A549 (cell line): ENCODE results near the gene ERI2. TPM values are rescaled to one million over a fixed set of nuclear protein-coding genes. Genes with fewer than 3 reads are reported as not detected.

ENCODE experiments used
- ATAC-seq, 2 experiments: fragments of 200-7000 bp in 1 of 2; fragments of >200 bp in 1 of 2; cut with Nextera tagmentation in 1 of 2; cut with Tn5 transposase in 1 of 2; 3 replicates each; pipeline versions ENCODE4 v1.8.0 to v1.9.1; 2018 to 2020; ENCODE audit warnings: mild to moderate bottlenecking in 1 of 2, moderate library complexity in 1 of 2
- CTCF ChIA-PET: fragments of 300-600 bp; sonication (Branson Sonifier 250); formaldehyde crosslinking; extraction: SDS; loops from one replicate; lab custom pipeline; 2021; ENCODE audit warnings: antibody characterized with exemption, inconsistent platforms; lab: Yijun Ruan, JAX
- POLR2A ChIA-PET: fragments of 350-600 bp; formaldehyde crosslinking; extraction: SDS; loops from one replicate; lab custom pipeline; 2021; ENCODE audit warnings: antibody characterized with exemption, inconsistent platforms; lab: Yijun Ruan, JAX
- DNase-seq, 2 experiments: peaks; one replicate each; pipeline versions ENCODE4 v3.0.0 to v3.0.0-alpha.2; 2011 to 2016; ENCODE audit warnings: low read depth in 1 of 2, low spot score in 1 of 2
- FAIRE-seq: peaks from 2 replicates; lab custom pipeline; 2011; peaks lifted over from hg19 to GRCh38; lab: Jason Lieb, UNC
- H3K27ac ChIP-seq, 2 experiments: fragments of >200 bp; sonication (Bioruptor Twin); formaldehyde crosslinking; 3 replicates each; pipeline ENCODE4 v1.5.1; 2016 to 2017
- H3K4me1 ChIP-seq: fragments of >200 bp; sonication (Bioruptor Twin); formaldehyde crosslinking; 3 replicates; pipeline ENCODE4 v1.6.1; 2016
- H3K4me2 ChIP-seq: fragments of >200 bp; sonication (Bioruptor Twin); formaldehyde crosslinking; 3 replicates; pipeline ENCODE4 v1.6.1; 2016
- H3K4me3 ChIP-seq: fragments of >200 bp; sonication (Bioruptor Twin); formaldehyde crosslinking; 3 replicates; pipeline ENCODE4 v1.5.1; 2016
- H3K9me3 ChIP-seq: fragments of >200 bp; sonication (Bioruptor Twin); formaldehyde crosslinking; 3 replicates; pipeline ENCODE4 v1.6.1; 2016
- BHLHE40 ChIP-seq: IDR thresholded peaks from 2 replicates; pipeline ENCODE4 v1.6.1; 2012; ENCODE audit warnings: low read depth, low read length, inconsistent platforms
- CBX8 ChIP-seq: fragments of 200-600 bp; sonication (generic); IDR thresholded peaks from 2 replicates; pipeline ENCODE4 v1.6.1; 2016
- CEBPB ChIP-seq, 2 experiments: fragments of >200 bp in 1 of 2; sonication (Bioruptor Twin) in 1 of 2; formaldehyde crosslinking in 1 of 2; IDR thresholded peaks; 2 replicates each; pipeline ENCODE4 v1.6.1; 2012 to 2016
- CHD4 ChIP-seq: fragments of 200-600 bp; sonication (generic); IDR thresholded peaks from 2 replicates; pipeline ENCODE4 v1.6.1; 2016; ENCODE audit warnings: antibody characterized with exemption, mild to moderate bottlenecking, borderline replicate concordance
- EHF ChIP-seq: fragments of 250-450 bp; sonication (Bioruptor Pico); IDR thresholded peaks from 2 replicates; pipeline ENCODE4 v1.5.0; 2020; ENCODE audit warnings: mild to moderate bottlenecking
- EHMT2 ChIP-seq: fragments of 200-600 bp; sonication (generic); IDR thresholded peaks from 2 replicates; pipeline ENCODE4 v1.6.1; 2016; ENCODE audit warnings: antibody characterized with exemption, low read depth, mild to moderate bottlenecking, moderate library complexity
- EP300 ChIP-seq, 2 experiments: fragments of >200 bp; sonication (Bioruptor Twin); formaldehyde crosslinking; IDR thresholded peaks; 2 replicates in 1 of 2; 3 replicates in 1 of 2; pipeline ENCODE4 v1.6.1; 2016 to 2017
- ESRRA ChIP-seq: fragments of 150-350 bp; IDR thresholded peaks from 2 replicates; pipeline ENCODE4 v1.6.1; 2014; ENCODE audit warnings: mild to moderate bottlenecking, low read length, borderline replicate concordance
- FOXS1 ChIP-seq: fragments of 250-450 bp; sonication (Bioruptor Pico); IDR thresholded peaks from 2 replicates; pipeline ENCODE4 v1.5.0; 2020; ENCODE audit warnings: mild to moderate bottlenecking, moderate library complexity
- HDAC2 ChIP-seq: fragments of 200-600 bp; sonication (generic); IDR thresholded peaks from 2 replicates; pipeline ENCODE4 v1.6.1; 2016
- HEYL ChIP-seq: fragments of 250-450 bp; sonication (Bioruptor Pico); IDR thresholded peaks from 2 replicates; pipeline ENCODE4 v1.8.0; 2021; ENCODE audit warnings: mild to moderate bottlenecking, moderate library complexity
- HOXA7 ChIP-seq: fragments of 250-450 bp; sonication (Bioruptor Pico); IDR thresholded peaks from 2 replicates; pipeline ENCODE4 v1.5.0; 2020; ENCODE audit warnings: mild to moderate bottlenecking, moderate library complexity
- HOXB13 ChIP-seq: fragments of 250-450 bp; sonication (Bioruptor Pico); IDR thresholded peaks from 2 replicates; pipeline ENCODE4 v1.5.0; 2020; ENCODE audit warnings: low read depth, mild to moderate bottlenecking, moderate library complexity
- KDM5A ChIP-seq: fragments of 200-600 bp; sonication (generic); IDR thresholded peaks from 2 replicates; pipeline ENCODE4 v1.6.1; 2016; ENCODE audit warnings: antibody characterized with exemption, mild to moderate bottlenecking
- MAZ ChIP-seq: fragments of 150-350 bp; IDR thresholded peaks from 2 replicates; pipeline ENCODE4 v1.6.1; 2014; ENCODE audit warnings: antibody characterized with exemption, low read depth, low read length, borderline replicate concordance
- NR3C1 ChIP-seq: fragments of >200 bp; sonication (Bioruptor Twin); formaldehyde crosslinking; IDR thresholded peaks from 3 replicates; pipeline ENCODE4 v1.6.1; 2017
- POLR2AphosphoS2 ChIP-seq: conservative IDR thresholded peaks from 2 replicates; pipeline ENCODE4 v1.6.1; 2012; ENCODE audit warnings: low read length, improper control_type of control experiment, inconsistent platforms
- RCOR1 ChIP-seq: fragments of 150-350 bp; IDR thresholded peaks from 2 replicates; pipeline ENCODE4 v1.6.1; 2014; ENCODE audit warnings: antibody characterized with exemption, low read length, low read depth
- RFX5 ChIP-seq: fragments of 450-650 bp; IDR thresholded peaks from 2 replicates; pipeline ENCODE4 v1.7.1; 2014; ENCODE audit warnings: antibody characterized with exemption, mild to moderate bottlenecking, moderate library complexity
- SMC3 ChIP-seq: fragments of >200 bp; sonication (Bioruptor Twin); formaldehyde crosslinking; IDR thresholded peaks from 3 replicates; pipeline ENCODE4 v1.6.1; 2018; ENCODE audit warnings: inconsistent platforms
- SREBF2 ChIP-seq: fragments of 450-650 bp; IDR thresholded peaks from 2 replicates; pipeline ENCODE4 v1.6.1; 2014; ENCODE audit warnings: mild to moderate bottlenecking, moderate library complexity
- TFCP2L1 ChIP-seq: fragments of 250-450 bp; sonication (Bioruptor Pico); IDR thresholded peaks from 2 replicates; pipeline ENCODE4 v1.5.0; 2021; ENCODE audit warnings: mild to moderate bottlenecking
- ZFP36 ChIP-seq: fragments of 450-650 bp; IDR thresholded peaks from 2 replicates; pipeline ENCODE4 v1.6.1; 2014; ENCODE audit warnings: borderline replicate concordance; ENCODE audit not compliant: partially characterized antibody
- ZSCAN20 ChIP-seq: fragments of 250-450 bp; sonication (Bioruptor Pico); IDR thresholded peaks from 2 replicates; pipeline ENCODE4 v1.8.0; 2022; ENCODE audit warnings: mild to moderate bottlenecking, moderate library complexity
- WGBS: methylation state at CpG from one replicate; pipeline ENCODE4 v1.1.6; 2017; ENCODE audit errors: missing lambda C conversion rate; 5-methylcytosine and 5-hydroxymethylcytosine counted together
- polyA minus RNA-seq: library from RNA; depleted of rRNA, polyadenylated mRNA; stranded (reverse); fragments of >200 nt; gene quantifications from 2 replicates; pipeline ENCODE4 v1.2.3, GENCODE V29; 2011; rRNA and poly(A)+ RNA removed
- polyA plus RNA-seq, 4 experiments: library from polyadenylated mRNA; depleted of rRNA in 3 of 4; stranded (reverse); fragments of >200 nt; fragmentation: RNase III in 1 of 4; extraction: RNeasy Plus Mini Kit Qiagen cat#74134 plus additional on column Dnase treatment in 1 of 4; gene quantifications; 2 replicates in 3 of 4; 3 replicates in 1 of 4; pipeline ENCODE4 v1.2.3, GENCODE V29; 2011 to 2017
- TF ChIP-seq, protein P1 (sequence below): fragments of 450-650 bp; IDR thresholded peaks from 2 replicates; pipeline ENCODE4 v1.6.1; 2014; ENCODE audit warnings: antibody characterized with exemption
- TF ChIP-seq, protein P2 (sequence below): fragments of 200-600 bp; sonication (generic); IDR thresholded peaks from 2 replicates; pipeline ENCODE4 v1.6.1; 2016; ENCODE audit warnings: antibody characterized with exemption, mild to moderate bottlenecking, moderate library complexity
- TF ChIP-seq, protein P3 (sequence below): fragments of 250-450 bp; sonication (Bioruptor Pico); IDR thresholded peaks from 2 replicates; pipeline ENCODE4 v1.5.0; 2021; ENCODE audit warnings: mild to moderate bottlenecking, moderate library complexity, borderline replicate concordance
- TF ChIP-seq, protein P4 (sequence below): IDR thresholded peaks from 2 replicates; pipeline ENCODE4 v1.6.1; 2012
- TF ChIP-seq, protein P5 (sequence below): fragments of >200 bp; sonication (Bioruptor Twin); formaldehyde crosslinking; IDR thresholded peaks from 3 replicates; pipeline ENCODE4 v1.6.1; 2016

Gene ERI2, protein sequence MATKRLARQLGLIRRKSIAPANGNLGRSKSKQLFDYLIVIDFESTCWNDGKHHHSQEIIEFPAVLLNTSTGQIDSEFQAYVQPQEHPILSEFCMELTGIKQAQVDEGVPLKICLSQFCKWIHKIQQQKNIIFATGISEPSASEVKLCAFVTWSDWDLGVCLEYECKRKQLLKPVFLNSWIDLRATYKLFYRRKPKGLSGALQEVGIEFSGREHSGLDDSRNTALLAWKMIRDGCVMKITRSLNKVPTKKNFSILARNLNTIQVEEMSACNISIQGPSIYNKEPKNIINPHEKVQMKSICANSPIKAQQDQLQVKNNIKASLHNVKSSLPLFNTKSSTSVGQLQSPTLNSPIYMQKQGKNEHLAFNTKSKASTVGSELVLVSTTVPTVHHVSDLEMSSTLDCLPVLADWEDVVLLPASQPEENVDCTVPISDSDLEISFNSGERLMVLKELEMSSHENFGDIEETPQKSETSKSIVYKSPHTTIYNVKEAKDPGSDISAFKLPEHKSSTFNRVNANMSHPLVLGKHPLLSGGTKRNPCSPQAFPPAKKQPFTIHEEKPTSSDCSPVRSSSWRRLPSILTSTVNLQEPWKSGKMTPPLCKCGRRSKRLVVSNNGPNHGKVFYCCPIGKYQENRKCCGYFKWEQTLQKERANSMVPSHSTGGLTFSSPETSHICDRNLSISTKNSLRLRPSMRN
- polyA plus RNA-seq (2011; rRNA removed) (21.0 and 25.1 TPM in 2 replicates), polyA plus RNA-seq (2017; fragmentation: RNase III; extraction: RNeasy Plus Mini Kit Qiagen cat#74134 plus additional on column Dnase treatment) (14.4 to 19.3 TPM (median 15.9 TPM) in 3 replicates), polyA minus RNA-seq (7.0 and 7.3 TPM in 2 replicates)
- 4.7 and 6.2 TPM in 2 replicates for polyA plus RNA-seq (2012; cell fraction: cytosol; rRNA removed)
- polyA plus RNA-seq (2012; cell fraction: nucleus; rRNA removed) = 7.0 and 7.9 TPM in 2 replicates

DNA sequence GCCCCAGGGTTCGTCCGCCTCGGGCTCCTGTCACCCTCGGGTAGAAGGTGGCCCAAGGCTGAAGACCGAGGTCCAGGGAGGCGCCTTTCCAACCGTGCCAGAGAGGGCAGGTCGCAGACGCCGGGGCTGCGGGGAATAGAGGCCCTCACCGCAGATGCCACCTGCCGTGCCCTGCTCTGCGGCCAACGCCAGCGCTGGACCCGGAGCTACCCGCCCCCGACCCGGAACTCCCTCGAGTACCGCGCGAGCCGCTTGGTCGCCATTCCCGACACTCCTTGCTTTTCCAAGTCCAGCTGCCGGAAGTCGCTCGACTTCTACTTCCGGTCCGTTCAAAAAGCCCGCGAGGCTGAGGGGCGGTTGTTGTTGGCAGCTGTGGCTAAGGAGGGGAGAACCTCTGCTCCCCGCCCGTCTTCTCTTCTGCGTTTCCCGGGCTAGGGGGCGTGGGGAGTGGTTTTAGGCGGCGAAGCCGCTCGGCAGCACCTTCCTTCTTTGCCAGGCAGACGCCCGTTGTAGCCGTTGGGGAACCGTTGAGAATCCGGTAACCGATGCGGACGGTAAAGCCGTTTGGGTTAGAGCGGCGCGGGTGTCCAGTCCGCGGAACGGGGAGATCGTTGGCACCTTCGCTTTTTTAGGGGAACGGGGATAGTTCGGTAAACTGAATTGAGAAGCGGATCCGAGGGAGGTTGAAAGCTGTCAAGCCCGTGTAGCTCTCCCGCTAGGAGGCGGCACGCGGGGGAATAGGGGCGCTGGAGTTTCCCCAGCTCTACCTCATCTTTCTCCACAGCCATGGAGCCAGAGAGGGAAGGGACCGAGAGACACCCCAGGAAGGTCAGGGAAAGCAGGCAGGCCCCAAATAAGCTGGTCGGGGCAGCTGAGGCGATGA is at the start of gene ERI2, which contains the start of gene REXO5:
TSS of gene ERI2 (minus strand) at position 305 of the 883 bp plus-strand sequence. CDS start at position 263, 42 bp downstream.
TSS of gene REXO5 (plus strand) at position 360 of the 883 bp plus-strand sequence. CDS start at position 787, 427 bp downstream.
- Histone ChIP-seq H3K9me3 (no peaks in the 10 kb centered on the region), H3K4me2 (peak within 1 kb of the TSS; percentile 84), H3K27ac (peak within 1 kb of the TSS; percentile 84 to 94), H3K4me1 (peaks cover 7% of the 10 kb centered on the region; the same call in 1 of the 3 replicates), H3K4me3 (peak within 1 kb of the TSS; percentile 75)
- ATAC-seq (peak; percentile 96 to 97), FAIRE-seq (no peak), DNase-seq (peak; percentile 89 to 96)
- ChIA-PET CTCF (interaction anchor here (0.5 to 2.3 kb wide), 25 partner anchors 10 to 496 kb away, joined by 3 to 12 read pairs (median 4); no protein-coding TSS in a partner anchor), POLR2A (interaction anchor here (0.5 to 1.6 kb wide), 10 partner anchors 43 to 1524 kb away, joined by 3 to 8 read pairs (median 4); partner anchors contain the start of genes ACSM3, DCUN1D3 and LYRM1)
- 2% methylated on average over 66 of the region's 74 CpGs for WGBS
- TF ChIP-seq ZFP36 (no peak), NR3C1 (no peak), ESRRA (no peak), HDAC2 (no peak), MAZ (no peak), CEBPB (IDR thresholded peaks at IDR 0.05) (no peak), RCOR1 (no peak), TFCP2L1 (CRISPR knock-in tag) (no peak), HOXB13 (no peak), BHLHE40 (no peak), EHMT2 (no peak), POLR2AphosphoS2 (no peak), CBX8 (no peak), FOXS1 (CRISPR knock-in tag) (no peak), EHF (CRISPR knock-in tag) (no peak), HOXA7 (CRISPR knock-in tag) (no peak), KDM5A (peak; percentile 44), EP300 (IDR thresholded peaks at IDR 0.05) (no peak), HEYL (CRISPR knock-in tag) (no peak), SMC3 (peak; percentile 4; the same call in 2 of the 3 replicates), RFX5 (no peak; the same call in 1 of the 2 replicates), CHD4 (no peak), SREBF2 (no peak), ZSCAN20 (no peak)
- TF ChIP-seq, protein P1, sequence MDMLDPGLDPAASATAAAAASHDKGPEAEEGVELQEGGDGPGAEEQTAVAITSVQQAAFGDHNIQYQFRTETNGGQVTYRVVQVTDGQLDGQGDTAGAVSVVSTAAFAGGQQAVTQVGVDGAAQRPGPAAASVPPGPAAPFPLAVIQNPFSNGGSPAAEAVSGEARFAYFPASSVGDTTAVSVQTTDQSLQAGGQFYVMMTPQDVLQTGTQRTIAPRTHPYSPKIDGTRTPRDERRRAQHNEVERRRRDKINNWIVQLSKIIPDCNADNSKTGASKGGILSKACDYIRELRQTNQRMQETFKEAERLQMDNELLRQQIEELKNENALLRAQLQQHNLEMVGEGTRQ = no peak
- TF ChIP-seq, protein P2, sequence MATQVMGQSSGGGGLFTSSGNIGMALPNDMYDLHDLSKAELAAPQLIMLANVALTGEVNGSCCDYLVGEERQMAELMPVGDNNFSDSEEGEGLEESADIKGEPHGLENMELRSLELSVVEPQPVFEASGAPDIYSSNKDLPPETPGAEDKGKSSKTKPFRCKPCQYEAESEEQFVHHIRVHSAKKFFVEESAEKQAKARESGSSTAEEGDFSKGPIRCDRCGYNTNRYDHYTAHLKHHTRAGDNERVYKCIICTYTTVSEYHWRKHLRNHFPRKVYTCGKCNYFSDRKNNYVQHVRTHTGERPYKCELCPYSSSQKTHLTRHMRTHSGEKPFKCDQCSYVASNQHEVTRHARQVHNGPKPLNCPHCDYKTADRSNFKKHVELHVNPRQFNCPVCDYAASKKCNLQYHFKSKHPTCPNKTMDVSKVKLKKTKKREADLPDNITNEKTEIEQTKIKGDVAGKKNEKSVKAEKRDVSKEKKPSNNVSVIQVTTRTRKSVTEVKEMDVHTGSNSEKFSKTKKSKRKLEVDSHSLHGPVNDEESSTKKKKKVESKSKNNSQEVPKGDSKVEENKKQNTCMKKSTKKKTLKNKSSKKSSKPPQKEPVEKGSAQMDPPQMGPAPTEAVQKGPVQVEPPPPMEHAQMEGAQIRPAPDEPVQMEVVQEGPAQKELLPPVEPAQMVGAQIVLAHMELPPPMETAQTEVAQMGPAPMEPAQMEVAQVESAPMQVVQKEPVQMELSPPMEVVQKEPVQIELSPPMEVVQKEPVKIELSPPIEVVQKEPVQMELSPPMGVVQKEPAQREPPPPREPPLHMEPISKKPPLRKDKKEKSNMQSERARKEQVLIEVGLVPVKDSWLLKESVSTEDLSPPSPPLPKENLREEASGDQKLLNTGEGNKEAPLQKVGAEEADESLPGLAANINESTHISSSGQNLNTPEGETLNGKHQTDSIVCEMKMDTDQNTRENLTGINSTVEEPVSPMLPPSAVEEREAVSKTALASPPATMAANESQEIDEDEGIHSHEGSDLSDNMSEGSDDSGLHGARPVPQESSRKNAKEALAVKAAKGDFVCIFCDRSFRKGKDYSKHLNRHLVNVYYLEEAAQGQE = peak; percentile 34; the same call in 1 of the 2 replicates
- TF ChIP-seq, protein P3, sequence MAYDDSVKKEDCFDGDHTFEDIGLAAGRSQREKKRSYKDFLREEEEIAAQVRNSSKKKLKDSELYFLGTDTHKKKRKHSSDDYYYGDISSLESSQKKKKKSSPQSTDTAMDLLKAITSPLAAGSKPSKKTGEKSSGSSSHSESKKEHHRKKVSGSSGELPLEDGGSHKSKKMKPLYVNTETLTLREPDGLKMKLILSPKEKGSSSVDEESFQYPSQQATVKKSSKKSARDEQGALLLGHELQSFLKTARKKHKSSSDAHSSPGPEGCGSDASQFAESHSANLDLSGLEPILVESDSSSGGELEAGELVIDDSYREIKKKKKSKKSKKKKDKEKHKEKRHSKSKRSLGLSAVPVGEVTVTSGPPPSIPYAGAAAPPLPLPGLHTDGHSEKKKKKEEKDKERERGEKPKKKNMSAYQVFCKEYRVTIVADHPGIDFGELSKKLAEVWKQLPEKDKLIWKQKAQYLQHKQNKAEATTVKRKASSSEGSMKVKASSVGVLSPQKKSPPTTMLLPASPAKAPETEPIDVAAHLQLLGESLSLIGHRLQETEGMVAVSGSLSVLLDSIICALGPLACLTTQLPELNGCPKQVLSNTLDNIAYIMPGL (CRISPR knock-in tag) = no peak
- TF ChIP-seq, protein P4, sequence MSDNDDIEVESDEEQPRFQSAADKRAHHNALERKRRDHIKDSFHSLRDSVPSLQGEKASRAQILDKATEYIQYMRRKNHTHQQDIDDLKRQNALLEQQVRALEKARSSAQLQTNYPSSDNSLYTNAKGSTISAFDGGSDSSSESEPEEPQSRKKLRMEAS = peak; percentile 91
- TF ChIP-seq, protein P5, sequence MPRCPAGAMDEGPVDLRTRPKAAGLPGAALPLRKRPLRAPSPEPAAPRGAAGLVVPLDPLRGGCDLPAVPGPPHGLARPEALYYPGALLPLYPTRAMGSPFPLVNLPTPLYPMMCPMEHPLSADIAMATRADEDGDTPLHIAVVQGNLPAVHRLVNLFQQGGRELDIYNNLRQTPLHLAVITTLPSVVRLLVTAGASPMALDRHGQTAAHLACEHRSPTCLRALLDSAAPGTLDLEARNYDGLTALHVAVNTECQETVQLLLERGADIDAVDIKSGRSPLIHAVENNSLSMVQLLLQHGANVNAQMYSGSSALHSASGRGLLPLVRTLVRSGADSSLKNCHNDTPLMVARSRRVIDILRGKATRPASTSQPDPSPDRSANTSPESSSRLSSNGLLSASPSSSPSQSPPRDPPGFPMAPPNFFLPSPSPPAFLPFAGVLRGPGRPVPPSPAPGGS = peak; percentile 75
